Upper lobe of left lung (tissue), 6 donors: ENCODE measurements around the gene ANKFN1. TPM values are rescaled to one million over a fixed set of nuclear protein-coding genes. Genes with fewer than 3 reads are reported as not detected.

Source experiments
- ATAC-seq, 2 donors: fragments of 200-7000 bp; cut with Tn5 transposase; one replicate each; pipeline ENCODE4 v1.9.1; 2022; ENCODE audit warnings: mild to moderate bottlenecking in 2 of 2, moderate library complexity in 2 of 2; ENCODE audit not compliant: low FRiP score in 2 of 2
- DNase-seq, 2 donors: peaks; one replicate each; pipeline ENCODE4 v3.0.0-alpha.2; 2019 to 2020
- H3K27ac ChIP-seq, 4 donors: fragments of 200-600 bp; sonication (generic); one replicate each; pipeline ENCODE4 v1.5.1; 2016 to 2019
- H3K27me3 ChIP-seq, 4 donors: fragments of 200-600 bp; sonication (generic); one replicate each; pipeline ENCODE4 v1.5.1; 2017 to 2019
- H3K36me3 ChIP-seq, 4 donors: fragments of 200-600 bp; sonication (generic); one replicate each; pipeline ENCODE4 v1.5.1; 2016 to 2019
- H3K4me1 ChIP-seq, 4 donors: fragments of 200-600 bp; sonication (generic); one replicate each; pipeline ENCODE4 v1.5.1; 2018 to 2019
- H3K4me3 ChIP-seq, 4 donors: fragments of 200-600 bp; sonication (generic); one replicate each; pipeline ENCODE4 v1.5.1; 2017 to 2019; ENCODE audit warnings: mild to moderate bottlenecking in 2 of 4, moderate library complexity in 1 of 4
- H3K9me3 ChIP-seq, 4 donors: fragments of 200-600 bp; sonication (generic); one replicate each; pipeline ENCODE4 v1.5.1; 2018 to 2019
- EP300 ChIP-seq, 4 donors: sonication (generic); formaldehyde crosslinking; IDR thresholded peaks; one replicate each; pipeline ENCODE4 v1.5.1; 2017; ENCODE audit warnings: antibody characterized with exemption in 4 of 4, control low read depth in 2 of 4
- POLR2A ChIP-seq, 4 donors: fragments of 450-650 bp; IDR thresholded peaks; one replicate each; pipeline ENCODE4 v1.5.1; 2016 to 2017; ENCODE audit warnings: antibody characterized with exemption in 4 of 4, mild to moderate bottlenecking in 2 of 4
- POLR2AphosphoS5 ChIP-seq, 2 donors: sonication (generic); formaldehyde crosslinking; IDR thresholded peaks; one replicate each; pipeline ENCODE4 v1.5.1; 2017; ENCODE audit warnings: antibody characterized with exemption in 2 of 2
- WGBS, 2 donors: methylation state at CpG; one replicate each; pipeline ENCODE4 v1.1.5; 2017 to 2018; 5-methylcytosine and 5-hydroxymethylcytosine counted together
- total RNA-seq, 6 donors: library from RNA; depleted of rRNA in 4 of 6; stranded (reverse); fragments of >200 nt in 4 of 6; gene quantifications; one replicate each; pipeline versions ENCODE4 v1.1.0 to v1.2.1, GENCODE V29; 2016 to 2021
- TF ChIP-seq, protein P1 (sequence below), 6 experiments: fragments of 450-650 bp in 4 of 6; fragments of 200-600 bp in 2 of 6; sonication (generic) in 2 of 6; IDR thresholded peaks; one replicate each; pipeline ENCODE4 v1.5.1; 2016 to 2019; ENCODE audit warnings: antibody characterized with exemption in 6 of 6
- donor health status: DM: no; HTN: no; CAD: no; lungs with moderate emphysema.
- donor health status: DM: no; HTN: yes; CAD: no; lungs with severe emphysema.

The ANKFN1 gene
- total RNA-seq, 6 donors from 2014 or later, result 0.55 to 14.4 (median 2.6) TPM

DNA sequence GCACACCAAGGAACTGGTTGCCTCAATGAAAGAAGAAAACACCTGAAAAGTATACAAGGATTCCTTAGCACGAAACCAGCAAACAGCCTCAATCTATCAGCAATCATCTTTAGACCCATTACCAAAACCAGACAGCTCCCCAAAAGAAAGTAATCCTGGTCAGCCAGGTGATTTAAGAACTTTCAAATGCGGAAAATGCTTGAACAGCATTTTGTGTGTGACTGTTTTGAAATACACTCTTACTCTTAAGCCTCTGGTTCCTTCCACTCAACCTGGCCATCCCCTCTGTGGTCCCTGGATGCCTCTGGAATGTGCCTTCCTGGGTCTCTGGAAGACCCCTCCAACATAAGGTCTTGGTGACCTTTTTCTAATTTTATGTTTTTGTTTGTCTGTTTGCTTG, 369.8 kb downstream of the ANKFN1 start:
- 90 to 92% methylated on average over 2 of the region's 2 CpGs for WGBS, 2 donors
- TF ChIP-seq, protein P1, sequence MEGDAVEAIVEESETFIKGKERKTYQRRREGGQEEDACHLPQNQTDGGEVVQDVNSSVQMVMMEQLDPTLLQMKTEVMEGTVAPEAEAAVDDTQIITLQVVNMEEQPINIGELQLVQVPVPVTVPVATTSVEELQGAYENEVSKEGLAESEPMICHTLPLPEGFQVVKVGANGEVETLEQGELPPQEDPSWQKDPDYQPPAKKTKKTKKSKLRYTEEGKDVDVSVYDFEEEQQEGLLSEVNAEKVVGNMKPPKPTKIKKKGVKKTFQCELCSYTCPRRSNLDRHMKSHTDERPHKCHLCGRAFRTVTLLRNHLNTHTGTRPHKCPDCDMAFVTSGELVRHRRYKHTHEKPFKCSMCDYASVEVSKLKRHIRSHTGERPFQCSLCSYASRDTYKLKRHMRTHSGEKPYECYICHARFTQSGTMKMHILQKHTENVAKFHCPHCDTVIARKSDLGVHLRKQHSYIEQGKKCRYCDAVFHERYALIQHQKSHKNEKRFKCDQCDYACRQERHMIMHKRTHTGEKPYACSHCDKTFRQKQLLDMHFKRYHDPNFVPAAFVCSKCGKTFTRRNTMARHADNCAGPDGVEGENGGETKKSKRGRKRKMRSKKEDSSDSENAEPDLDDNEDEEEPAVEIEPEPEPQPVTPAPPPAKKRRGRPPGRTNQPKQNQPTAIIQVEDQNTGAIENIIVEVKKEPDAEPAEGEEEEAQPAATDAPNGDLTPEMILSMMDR (IDR thresholded peaks at IDR 0.05), result no peak
- no peak for TF ChIP-seq POLR2A (IDR thresholded peaks at IDR 0.05)
- no peak for TF ChIP-seq EP300 (IDR thresholded peaks at IDR 0.05)

DNA sequence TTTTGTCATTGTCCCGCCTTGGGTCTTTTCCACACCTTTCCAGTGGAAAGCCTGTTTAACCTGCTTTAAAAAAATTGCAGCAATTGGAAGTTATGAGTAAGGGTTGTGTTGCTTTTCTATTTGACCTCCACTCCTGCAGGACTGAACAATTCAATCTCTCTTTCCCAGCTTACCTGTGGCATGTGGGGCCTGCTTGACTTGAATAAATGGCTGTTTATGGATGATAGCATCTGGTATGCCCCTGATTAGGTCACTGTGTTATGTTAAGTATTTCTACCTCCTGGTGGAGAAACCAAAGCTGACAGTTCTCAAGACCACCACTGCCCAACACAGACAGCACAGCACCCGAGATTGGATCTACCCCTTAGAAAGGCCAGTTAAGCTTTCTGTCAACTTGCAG, 375.4 kb downstream of the ANKFN1 start:
- ATAC-seq (no peak), DNase-seq (no peak)
- WGBS, 2 donors, result 60 to 64% methylated on average over 2 of the region's 2 CpGs
- Histone ChIP-seq H3K4me3 (no peak overlapping the region), H3K4me1 (no peaks in the 10 kb centered on the region), H3K36me3 (no peaks in the 10 kb centered on the region), H3K27me3 (no peaks in the 10 kb centered on the region), H3K27ac (no peak overlapping the region), H3K9me3 (no peaks in the 10 kb centered on the region)
- no peak for TF ChIP-seq POLR2AphosphoS5 (IDR thresholded peaks at IDR 0.05)
- TF ChIP-seq POLR2A (IDR thresholded peaks at IDR 0.05), result no peak
- TF ChIP-seq, protein P1 (IDR thresholded peaks at IDR 0.05), result no peak
- TF ChIP-seq EP300 (IDR thresholded peaks at IDR 0.05), result no peak

More for the DNA sequence above, 369.8 kb downstream of the ANKFN1 start:
- Histone ChIP-seq H3K9me3 (no peaks in the 10 kb centered on the region), H3K27me3 (no peaks in the 10 kb centered on the region), H3K4me1 (no peaks in the 10 kb centered on the region), H3K36me3 (no peaks in the 10 kb centered on the region), H3K27ac (no peak overlapping the region), H3K4me3 (no peak overlapping the region)
- ATAC-seq (no peak), DNase-seq (no peak)

DNA sequence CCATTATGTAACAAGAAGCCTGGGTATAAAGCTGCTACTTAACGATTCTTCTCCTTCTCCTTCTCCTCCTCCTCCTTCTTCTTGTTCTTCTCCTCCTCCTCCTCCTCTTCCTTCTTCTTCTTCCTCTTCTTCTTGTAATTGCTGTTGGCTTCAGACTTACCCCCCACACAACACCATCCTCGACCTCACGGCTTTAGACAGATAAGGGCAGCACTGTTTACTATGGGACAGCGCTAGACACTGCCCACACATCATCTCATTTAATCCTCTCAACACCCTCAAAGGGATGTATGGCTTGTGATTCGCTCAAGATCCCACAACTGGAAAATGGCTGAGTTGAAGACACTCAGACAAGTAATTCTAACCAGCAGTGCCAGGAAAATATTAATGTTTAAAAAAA, 379.7 kb downstream of the ANKFN1 start:
- Histone ChIP-seq H3K4me1 (no peaks in the 10 kb centered on the region), H3K27ac (no peak overlapping the region), H3K36me3 (no peaks in the 10 kb centered on the region), H3K9me3 (no peaks in the 10 kb centered on the region), H3K27me3 (no peaks in the 10 kb centered on the region), H3K4me3 (no peak overlapping the region)
- DNase-seq (no peak), ATAC-seq (no peak)
- 73 to 79% methylated on average over 5 of the region's 5 CpGs for WGBS, 2 donors
- TF ChIP-seq, protein P1 (IDR thresholded peaks at IDR 0.05), result no peak
- no peak for TF ChIP-seq POLR2A (IDR thresholded peaks at IDR 0.05)
- no peak for TF ChIP-seq POLR2AphosphoS5 (IDR thresholded peaks at IDR 0.05)
- no peak for TF ChIP-seq EP300 (IDR thresholded peaks at IDR 0.05)

DNA sequence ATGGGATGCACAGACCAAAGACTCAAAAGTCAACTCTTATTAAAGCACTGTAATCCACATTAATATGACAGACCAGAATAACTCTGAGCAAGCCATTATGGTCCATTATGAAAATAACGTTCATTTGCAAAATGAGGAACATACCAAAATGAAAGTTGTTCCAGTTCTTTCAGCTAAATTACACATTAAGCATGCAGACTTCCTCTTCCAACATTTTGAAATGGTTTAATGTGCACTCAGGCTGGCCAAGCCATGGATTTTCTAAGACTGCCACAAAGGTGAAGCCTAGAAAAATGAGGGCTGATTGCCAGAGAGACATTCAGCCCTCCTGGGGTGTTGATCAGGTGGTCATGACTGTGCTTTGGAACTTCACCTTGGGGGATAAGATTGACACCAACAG, 383.5 kb downstream of the ANKFN1 start:
- Histone ChIP-seq H3K4me3 (no peak overlapping the region), H3K27me3 (no peaks in the 10 kb centered on the region), H3K36me3 (no peaks in the 10 kb centered on the region), H3K9me3 (no peaks in the 10 kb centered on the region), H3K27ac (no peak overlapping the region), H3K4me1 (no peaks in the 10 kb centered on the region)
- DNase-seq, result no peak
- TF ChIP-seq POLR2A (IDR thresholded peaks at IDR 0.05), result no peak
- TF ChIP-seq POLR2AphosphoS5 (IDR thresholded peaks at IDR 0.05), result no peak
- TF ChIP-seq, protein P1 (IDR thresholded peaks at IDR 0.05), result no peak
- WGBS, 2 donors, result 48 to 52% methylated on average over 1 of the region's 1 CpG
- ATAC-seq, result no peak

DNA sequence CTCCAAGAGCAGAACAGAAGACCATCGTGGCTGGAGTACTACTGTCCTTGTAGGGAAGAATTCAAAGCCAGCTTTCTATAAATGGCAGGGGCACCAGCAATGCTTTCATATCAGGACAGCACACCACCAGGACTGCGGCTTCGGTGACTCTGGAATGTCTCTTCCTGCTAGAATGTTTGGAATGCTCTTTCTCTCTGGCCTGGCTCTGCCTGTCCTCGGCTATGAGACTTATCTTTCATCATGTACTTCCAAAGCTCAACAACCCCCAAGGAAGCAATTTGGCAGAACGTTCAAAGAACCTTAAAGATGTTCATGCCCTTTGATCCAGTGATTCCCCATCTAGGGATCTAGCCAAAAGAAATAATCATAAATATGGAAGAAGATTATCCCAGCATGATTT, 387.6 kb downstream of the ANKFN1 start:
- Histone ChIP-seq H3K4me3 (no peak overlapping the region), H3K36me3 (no peaks in the 10 kb centered on the region), H3K27me3 (no peaks in the 10 kb centered on the region), H3K9me3 (no peaks in the 10 kb centered on the region), H3K4me1 (no peaks in the 10 kb centered on the region), H3K27ac (no peak overlapping the region)
- 46 to 58% methylated on average over 5 of the region's 5 CpGs for WGBS, 2 donors
- TF ChIP-seq POLR2A (IDR thresholded peaks at IDR 0.05) (no peak), EP300 (IDR thresholded peaks at IDR 0.05) (no peak), POLR2AphosphoS5 (IDR thresholded peaks at IDR 0.05) (no peak)
- TF ChIP-seq, protein P1 (IDR thresholded peaks at IDR 0.05), result no peak
- no peak for ATAC-seq
- no peak for DNase-seq
